LNCAP (cell line): ENCODE data around the gene DIO3.

Source experiments
- TF ChIP-seq, protein P1 (sequence below): fragments of 450-650 bp; IDR thresholded peaks from 2 replicates; pipeline ENCODE4 v1.5.1; 2017; ENCODE audit warnings: mild to moderate bottlenecking

Gene DIO3

DNA sequence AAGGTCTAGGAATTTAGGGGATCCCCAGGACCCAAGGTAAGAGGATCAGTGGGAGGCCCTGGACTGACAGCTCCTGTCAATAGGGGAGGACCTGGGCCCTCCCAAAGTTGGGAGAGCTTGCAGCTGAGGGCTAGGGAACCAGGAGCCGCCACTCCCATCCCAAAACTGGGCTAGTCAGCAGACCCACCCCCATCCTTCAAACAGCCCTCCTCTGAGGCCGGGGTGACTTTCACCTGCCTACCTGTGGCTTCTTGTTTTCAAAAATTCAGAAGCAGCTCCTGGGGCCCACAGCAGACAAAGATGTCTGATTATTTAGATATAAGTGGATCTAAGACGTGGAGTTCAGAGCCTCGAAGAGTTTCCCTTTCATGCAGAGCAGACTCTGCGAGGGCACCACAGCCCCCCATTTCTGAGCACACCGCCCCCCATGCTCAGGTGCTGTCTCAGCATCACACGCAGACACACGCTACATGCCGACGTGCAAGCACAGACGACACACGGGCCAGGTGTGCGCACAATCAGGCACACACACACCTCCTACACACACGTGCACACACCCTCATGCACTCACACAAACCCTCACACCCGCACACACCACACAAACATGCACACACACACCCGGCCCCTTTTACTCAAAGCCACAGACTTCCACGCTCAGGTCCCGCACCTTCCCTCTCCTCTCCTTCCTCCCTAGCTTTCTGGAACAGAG, 21.9 kb downstream of the DIO3 start:
- TF ChIP-seq, protein P1, sequence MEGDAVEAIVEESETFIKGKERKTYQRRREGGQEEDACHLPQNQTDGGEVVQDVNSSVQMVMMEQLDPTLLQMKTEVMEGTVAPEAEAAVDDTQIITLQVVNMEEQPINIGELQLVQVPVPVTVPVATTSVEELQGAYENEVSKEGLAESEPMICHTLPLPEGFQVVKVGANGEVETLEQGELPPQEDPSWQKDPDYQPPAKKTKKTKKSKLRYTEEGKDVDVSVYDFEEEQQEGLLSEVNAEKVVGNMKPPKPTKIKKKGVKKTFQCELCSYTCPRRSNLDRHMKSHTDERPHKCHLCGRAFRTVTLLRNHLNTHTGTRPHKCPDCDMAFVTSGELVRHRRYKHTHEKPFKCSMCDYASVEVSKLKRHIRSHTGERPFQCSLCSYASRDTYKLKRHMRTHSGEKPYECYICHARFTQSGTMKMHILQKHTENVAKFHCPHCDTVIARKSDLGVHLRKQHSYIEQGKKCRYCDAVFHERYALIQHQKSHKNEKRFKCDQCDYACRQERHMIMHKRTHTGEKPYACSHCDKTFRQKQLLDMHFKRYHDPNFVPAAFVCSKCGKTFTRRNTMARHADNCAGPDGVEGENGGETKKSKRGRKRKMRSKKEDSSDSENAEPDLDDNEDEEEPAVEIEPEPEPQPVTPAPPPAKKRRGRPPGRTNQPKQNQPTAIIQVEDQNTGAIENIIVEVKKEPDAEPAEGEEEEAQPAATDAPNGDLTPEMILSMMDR: no peak

DNA sequence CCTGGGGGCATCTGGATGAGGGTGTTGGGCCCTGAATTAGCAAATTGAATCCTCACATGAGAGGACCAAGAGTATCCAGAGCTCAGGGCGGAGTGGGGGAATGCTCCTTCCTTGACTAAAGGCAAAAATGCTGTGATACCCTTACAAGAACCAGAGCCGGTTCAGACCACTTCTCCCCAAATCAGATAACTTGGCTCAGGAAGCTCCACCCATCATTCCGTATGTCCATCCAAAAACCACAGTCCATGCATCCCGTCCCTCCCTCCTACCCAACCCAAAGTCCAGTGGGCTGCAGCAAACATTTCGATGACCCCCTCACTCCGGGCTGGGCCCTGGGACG, 22.4 kb downstream of the DIO3 start:
- TF ChIP-seq, protein P1: no peak

DNA sequence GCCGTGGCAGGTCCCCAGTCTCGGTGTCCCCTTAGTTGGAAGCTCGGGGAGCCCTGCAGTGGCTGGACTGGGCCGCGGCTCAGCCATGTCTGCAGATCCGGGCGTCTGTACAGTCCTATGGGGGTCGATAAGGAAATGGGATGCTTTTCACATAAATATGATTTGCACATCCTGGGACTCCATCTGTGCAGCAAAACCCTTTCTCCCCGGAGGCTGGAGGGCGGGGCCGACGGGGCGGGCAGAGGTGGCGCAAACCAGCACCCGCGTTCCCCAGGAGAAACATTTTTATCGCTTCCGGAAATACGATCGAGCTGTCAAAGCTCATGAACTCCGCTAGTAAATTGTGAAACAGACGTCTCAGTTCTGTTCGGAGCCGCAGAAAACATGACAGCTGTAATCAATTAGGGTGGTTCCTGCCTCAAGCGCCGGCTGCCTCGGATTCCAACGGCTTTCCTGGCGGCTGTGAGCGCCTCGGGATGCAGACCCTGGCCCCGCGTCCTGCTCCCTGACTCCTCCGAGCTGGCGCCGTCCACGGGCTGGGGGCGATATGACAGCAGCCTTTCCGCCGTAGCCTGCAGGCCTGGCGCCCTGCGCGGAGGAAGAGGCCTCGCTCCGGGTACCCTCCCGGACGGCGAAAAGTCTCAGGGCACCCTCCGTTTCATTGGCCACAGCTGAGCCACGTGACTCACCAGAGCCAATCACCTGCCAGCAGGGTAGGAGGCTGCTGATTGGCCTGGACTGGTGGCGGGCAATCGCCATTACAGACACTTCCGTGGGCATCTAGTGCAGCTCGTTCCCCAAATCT, 23.0 kb downstream of the DIO3 start:
- TF ChIP-seq, protein P1: no peak

DNA sequence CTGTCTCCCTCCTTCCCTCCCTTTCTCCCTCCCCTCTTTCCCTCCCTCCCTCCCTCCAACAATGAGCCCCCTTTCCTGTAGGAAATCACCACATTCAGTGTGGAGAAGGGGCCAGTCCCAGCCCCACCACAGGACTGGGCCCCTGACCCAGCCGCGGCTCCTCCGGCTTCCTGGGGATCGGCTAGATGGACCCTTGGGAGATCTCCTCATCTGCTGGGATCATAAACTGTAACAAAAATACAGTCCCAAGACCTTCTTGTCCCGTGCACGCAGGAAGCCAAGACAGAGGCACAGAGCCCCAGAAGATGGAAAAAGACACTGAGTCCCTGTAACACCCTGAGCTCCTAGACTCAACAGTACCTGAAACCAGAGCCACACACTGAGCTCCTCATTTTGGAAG, 23.9 kb downstream of the DIO3 start:
- TF ChIP-seq, protein P1: no peak

DNA sequence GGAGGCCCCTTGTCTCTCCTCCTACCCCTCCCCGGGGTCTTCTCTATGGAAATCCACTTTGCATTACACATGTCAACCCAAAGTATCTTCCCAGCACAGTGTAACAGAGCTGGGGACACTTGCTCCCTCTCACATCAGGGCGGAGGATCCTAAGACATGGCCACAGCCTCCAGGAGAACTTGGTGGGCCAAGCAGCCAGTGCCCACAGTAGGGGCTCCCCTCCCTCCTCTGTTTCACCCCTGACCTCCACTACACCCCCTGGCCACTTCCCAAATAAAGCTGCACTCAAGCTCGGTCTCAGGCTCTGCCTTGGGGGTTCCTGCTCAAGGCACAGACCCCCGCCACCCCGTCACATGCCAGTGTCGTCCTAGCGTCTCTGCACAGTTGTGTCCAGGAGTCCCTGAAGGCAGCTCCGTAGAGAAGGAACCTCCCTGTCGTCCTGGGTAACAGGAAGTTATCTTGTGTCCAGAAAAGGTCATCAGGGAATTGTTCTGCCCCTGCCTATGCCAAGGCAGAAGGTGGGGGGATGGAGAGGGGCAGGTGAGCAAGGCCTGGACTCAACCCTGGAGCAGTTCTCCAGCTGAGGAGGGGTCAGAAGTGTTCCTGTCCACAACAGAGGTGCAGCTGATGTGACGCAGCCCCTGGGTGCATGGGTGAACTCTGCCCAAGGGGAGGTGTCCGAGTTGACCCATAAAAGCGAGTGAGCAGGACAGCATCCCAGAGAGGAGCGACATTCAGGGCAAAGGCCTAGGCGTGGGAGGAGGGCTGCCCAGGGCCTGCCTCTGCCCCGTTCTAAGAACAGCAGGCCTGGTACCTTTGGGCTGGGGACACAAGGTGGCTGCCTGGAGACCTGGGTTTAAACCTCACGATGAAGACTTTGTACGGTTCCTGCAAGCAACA, 25.5 kb downstream of the DIO3 start:
- TF ChIP-seq, protein P1: no peak

DNA sequence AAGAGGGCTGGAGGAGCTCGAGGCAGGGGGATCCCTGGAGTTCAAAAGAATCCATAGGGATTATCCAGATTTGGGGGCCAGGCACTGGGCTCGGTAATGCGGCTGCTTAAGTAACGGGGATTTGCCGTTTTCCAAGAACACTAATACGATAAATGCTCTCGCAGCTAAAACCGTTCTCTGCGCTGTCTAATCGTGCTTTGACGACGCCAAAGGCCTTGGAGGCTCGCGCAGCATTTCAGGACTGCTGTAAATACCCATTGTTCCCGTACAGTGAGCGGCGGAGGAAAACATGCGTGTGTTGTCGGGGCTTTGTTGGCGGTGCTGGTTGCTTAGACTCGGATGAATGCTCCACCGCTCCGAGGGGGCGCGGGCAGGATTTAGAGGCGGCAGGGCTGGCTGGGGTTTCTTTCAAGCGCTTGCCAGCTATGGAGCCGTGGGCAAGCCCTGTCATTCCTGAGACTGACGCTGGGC, 26.2 kb downstream of the DIO3 start:
- TF ChIP-seq, protein P1: no peak

DNA sequence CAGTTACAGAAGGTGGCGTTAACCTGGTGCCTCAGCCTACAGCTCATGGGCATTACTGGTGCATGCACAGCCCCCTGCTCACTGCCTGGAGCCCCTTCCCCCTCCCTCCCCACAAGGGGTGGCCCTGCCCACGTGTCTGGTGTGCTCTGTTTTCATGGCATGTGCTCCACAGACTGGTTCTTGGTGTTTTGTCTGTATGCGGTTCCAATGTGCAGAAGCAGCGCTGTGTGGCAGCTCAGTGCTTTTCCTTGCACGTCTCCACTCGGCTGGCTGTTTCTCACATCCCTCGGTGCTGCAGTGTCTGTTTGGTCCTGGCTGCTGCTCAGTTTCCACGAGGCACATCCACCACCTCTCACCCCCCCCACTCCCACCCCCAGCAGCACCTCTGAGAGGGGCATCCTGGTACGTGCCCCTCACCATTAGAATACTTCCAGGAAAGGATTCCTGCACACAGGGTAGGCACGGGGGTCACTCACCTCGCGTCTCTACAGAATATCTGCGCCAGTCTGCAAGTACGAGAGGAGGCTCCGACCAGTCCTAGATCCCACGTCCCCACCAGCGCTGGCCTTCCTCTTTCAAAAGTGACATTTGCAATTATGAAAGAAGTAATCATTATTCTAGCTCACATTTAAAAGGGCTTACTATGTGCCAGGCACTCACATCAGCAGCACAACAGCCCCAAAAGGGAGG, 27.1 kb downstream of the DIO3 start:
- TF ChIP-seq, protein P1: no peak
